Kidney epithelial cell (primary cell): ENCODE data around the gene MEIOSIN. TPM values are rescaled to one million over a fixed set of nuclear protein-coding genes. Genes with fewer than 3 reads are reported as not detected.

Experiments used
- DNase-seq: peaks from one replicate; pipeline ENCODE4 v3.0.0-alpha.2; 2010; ENCODE audit warnings: low read depth
- H3K27me3 ChIP-seq: 2 replicates; pipeline ENCODE4 v1.6.0; 2011; ENCODE audit warnings: low read length; ENCODE audit not compliant: control insufficient read depth, insufficient read depth
- H3K36me3 ChIP-seq: 2 replicates; pipeline ENCODE4 v1.5.1; 2011; ENCODE audit warnings: low read length; ENCODE audit not compliant: control insufficient read depth, insufficient read depth
- H3K4me3 ChIP-seq: 2 replicates; pipeline ENCODE4 v1.5.1; 2011; ENCODE audit warnings: low read depth, mild to moderate bottlenecking, control low read depth, low read length
- CTCF ChIP-seq: IDR thresholded peaks from 2 replicates; pipeline ENCODE4 v1.5.1; 2011; ENCODE audit warnings: mild to moderate bottlenecking, moderate library complexity, low read length, control low read depth, inconsistent platforms; ENCODE audit not compliant: insufficient read depth, poor library complexity, severe bottlenecking
- total RNA-seq: library from RNA; depleted of rRNA; stranded (reverse); fragments of >200 nt; gene quantifications from 2 replicates; pipeline ENCODE4 v1.2.3, GENCODE V29; 2015

Gene MEIOSIN
- total RNA-seq, 1 donor from 2014 or later, result not detected

GRCh38 chr19:45752639-45753038, 19.4 kb downstream of the MEIOSIN start:
- H3K36me3 ChIP-seq, result no peaks in the 10 kb centered on the region
- TF ChIP-seq CTCF, result no peak
- no peak overlapping the region for H3K4me3 ChIP-seq
- peaks cover 2% of the 10 kb centered on the region for H3K27me3 ChIP-seq
- DNase-seq, result no peak

GRCh38 chr19:45753548-45753947, 20.3 kb downstream of the MEIOSIN start:
- H3K27me3 ChIP-seq, result peaks cover 2% of the 10 kb centered on the region
- no peak for DNase-seq
- no peak for TF ChIP-seq CTCF
- no peak overlapping the region for H3K4me3 ChIP-seq
- no peaks in the 10 kb centered on the region for H3K36me3 ChIP-seq

GRCh38 chr19:45754323-45754722, 21.1 kb downstream of the MEIOSIN start:
- Histone ChIP-seq H3K27me3 (peaks cover 2% of the 10 kb centered on the region), H3K36me3 (no peaks in the 10 kb centered on the region), H3K4me3 (no peak overlapping the region)
- DNase-seq, result no peak
- TF ChIP-seq CTCF, result no peak

- H3K27me3 ChIP-seq, result peaks cover 2% of the 10 kb centered on the region
- no peak for DNase-seq
- no peaks in the 10 kb centered on the region for H3K36me3 ChIP-seq
- TF ChIP-seq CTCF, result no peak
- H3K4me3 ChIP-seq, result no peak overlapping the region
Measured at GRCh38 chr19:45757695-45758094, 24.5 kb downstream of the MEIOSIN start.

- Histone ChIP-seq H3K4me3 (no peak overlapping the region), H3K36me3 (no peaks in the 10 kb centered on the region), H3K27me3 (peaks cover 8% of the 10 kb centered on the region)
- TF ChIP-seq CTCF, result no peak
- DNase-seq, result no peak
Measured at GRCh38 chr19:45758921-45759320, 25.7 kb downstream of the MEIOSIN start.

- Histone ChIP-seq H3K27me3 (peaks cover 7% of the 10 kb centered on the region), H3K4me3 (no peak overlapping the region), H3K36me3 (no peaks in the 10 kb centered on the region)
- no peak for DNase-seq
- TF ChIP-seq CTCF, result no peak
Measured at GRCh38 chr19:45761714-45762113, 28.5 kb downstream of the MEIOSIN start.
